Stimulated activated CD4-positive, alpha-beta T cell treated with anti-CD3 and anti-CD28 coated beads, Interleukin-4, amount 100 ng/mL, for 48 hours (primary cell): Measurements from ENCODE around the gene LACTBL1.

Source experiments
- DNase-seq, 2 donors: peaks; one replicate each; pipeline ENCODE4 v3.0.0-alpha.2; 2020; ENCODE audit warnings: low read depth in 2 of 2

The LACTBL1 gene

GRCh38 chr1:22913421-22914141, 59.1 kb downstream of the LACTBL1 start:
- DNase-seq: no peak

DNA sequence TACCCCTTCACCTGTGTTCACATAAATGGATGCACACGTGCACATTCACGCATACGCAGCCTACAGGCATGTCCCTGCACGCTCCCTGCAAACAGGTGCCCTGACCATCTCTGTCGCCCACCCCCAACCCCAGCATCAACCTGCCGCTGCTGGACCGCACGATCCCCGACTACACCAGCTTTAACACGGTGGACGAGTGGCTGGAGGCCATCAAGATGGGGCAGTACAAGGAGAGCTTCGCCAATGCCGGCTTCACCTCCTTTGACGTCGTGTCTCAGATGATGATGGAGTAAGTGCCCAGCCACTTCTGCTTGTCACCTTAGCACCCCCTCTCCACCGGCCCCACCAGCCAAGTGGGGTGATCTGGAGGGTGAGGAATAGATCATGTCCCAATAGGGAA, 60.4 kb downstream of the LACTBL1 start:
- DNase-seq: no peak

- DNase-seq: no peak
These were observed 61.5 kb downstream of the LACTBL1 start for GRCh38 chr1:22910986-22911651.

DNA sequence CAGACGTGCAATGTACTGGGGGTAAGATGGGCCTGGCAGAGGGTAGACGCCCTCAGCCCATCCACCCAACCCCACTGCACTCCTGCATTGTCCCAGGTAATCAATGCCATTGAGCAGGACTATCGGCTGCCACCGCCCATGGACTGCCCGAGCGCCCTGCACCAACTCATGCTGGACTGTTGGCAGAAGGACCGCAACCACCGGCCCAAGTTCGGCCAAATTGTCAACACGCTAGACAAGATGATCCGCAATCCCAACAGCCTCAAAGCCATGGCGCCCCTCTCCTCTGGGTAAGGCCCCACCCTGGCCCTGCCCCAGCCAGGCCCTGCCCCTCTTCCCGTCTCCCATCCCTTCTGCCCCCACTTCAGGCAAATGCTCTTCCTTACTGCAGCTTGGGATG, 62.4 kb downstream of the LACTBL1 start:
- DNase-seq: no peak

- DNase-seq: no peak
These were observed 63.7 kb downstream of the LACTBL1 start for GRCh38 chr1:22908880-22909426.

- no peak for DNase-seq
These were observed 65.1 kb downstream of the LACTBL1 start for GRCh38 chr1:22907528-22907927.

DNA sequence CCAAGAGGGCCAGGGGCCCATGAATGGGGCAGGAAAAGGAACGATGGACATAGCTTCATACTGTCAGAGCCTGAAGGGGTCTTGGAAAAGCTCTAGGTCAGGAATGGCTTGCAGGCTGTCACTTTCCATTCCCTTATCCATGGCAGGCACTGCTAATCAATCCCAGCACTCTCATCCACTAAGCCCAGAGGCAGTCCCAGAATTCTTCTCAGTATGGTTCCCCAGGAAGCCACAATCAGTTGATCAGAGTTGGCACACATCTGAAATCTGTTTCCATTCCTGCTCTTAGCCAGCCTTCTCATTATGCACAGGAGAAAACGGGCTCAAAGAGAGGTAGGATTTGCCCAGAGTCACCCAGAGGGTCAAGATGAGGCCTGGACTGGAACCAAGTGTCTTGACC, 65.7 kb downstream of the LACTBL1 start:
- DNase-seq: no peak

- DNase-seq: no peak
These were observed 69.6 kb downstream of the LACTBL1 start for GRCh38 chr1:22903113-22903512.
